CD4-positive, alpha-beta T cell treated with Interleukin-6 for 4 hours (primary cell): Measurements from ENCODE around the gene MITF.

ENCODE experiments used
- DNase-seq: peaks from one replicate; pipeline ENCODE4 v3.0.0-alpha.2; 2020; ENCODE audit warnings: mixed read lengths

Gene MITF

GRCh38 chr3:69842351-69842750, 103.1 kb downstream of the MITF start:
- no peak for DNase-seq

GRCh38 chr3:69842789-69843188, 103.5 kb downstream of the MITF start:
- no peak for DNase-seq

GRCh38 chr3:69844706-69845105, 105.4 kb downstream of the MITF start:
- no peak for DNase-seq

GRCh38 chr3:69847303-69847702, 108.0 kb downstream of the MITF start:
- DNase-seq: no peak

- DNase-seq: no peak
These were observed 108.8 kb downstream of the MITF start for GRCh38 chr3:69848113-69848512.

- no peak for DNase-seq
These were observed 111.6 kb downstream of the MITF start for GRCh38 chr3:69850849-69851248.

- no peak for DNase-seq
These were observed 113.8 kb downstream of the MITF start for GRCh38 chr3:69853027-69853426.

GRCh38 chr3:69855436-69856162, 116.3 kb downstream of the MITF start:
- no peak for DNase-seq

- DNase-seq: no peak
These were observed 117.9 kb downstream of the MITF start for GRCh38 chr3:69856965-69857705.

GRCh38 chr3:69861556-69861955, 122.3 kb downstream of the MITF start:
- no peak for DNase-seq

- no peak for DNase-seq
These were observed 124.9 kb downstream of the MITF start for GRCh38 chr3:69864141-69864540.

GRCh38 chr3:69864766-69865165, 125.5 kb downstream of the MITF start:
- DNase-seq: no peak

- DNase-seq: no peak
These were observed 126.8 kb downstream of the MITF start for GRCh38 chr3:69865925-69866679.

GRCh38 chr3:69866988-69867720, 127.9 kb downstream of the MITF start:
- no peak for DNase-seq

GRCh38 chr3:69867941-69868505, 128.8 kb downstream of the MITF start:
- DNase-seq: no peak

- no peak for DNase-seq
These were observed 129.7 kb downstream of the MITF start for GRCh38 chr3:69868841-69869420.

GRCh38 chr3:69869643-69870042, 130.4 kb downstream of the MITF start:
- DNase-seq: no peak

- no peak for DNase-seq
These were observed 132.0 kb downstream of the MITF start for GRCh38 chr3:69871251-69871650.

GRCh38 chr3:69871868-69872267, 132.6 kb downstream of the MITF start:
- no peak for DNase-seq

- no peak for DNase-seq
These were observed 133.6 kb downstream of the MITF start for GRCh38 chr3:69872783-69873378.

- no peak for DNase-seq
These were observed 136.8 kb downstream of the MITF start for GRCh38 chr3:69876073-69876472.

- DNase-seq: no peak
These were observed 139.0 kb downstream of the MITF start for GRCh38 chr3:69878254-69878653.
